Cerebellar nuclear complex (tissue), 1 donor: Measurements from ENCODE around the gene MAML2.

Experiments
- DNase-seq, 2 experiments: peaks; one replicate each; lab custom pipeline; 2025; lab: John Stamatoyannopoulos, UW

MAML2 gene

DNA sequence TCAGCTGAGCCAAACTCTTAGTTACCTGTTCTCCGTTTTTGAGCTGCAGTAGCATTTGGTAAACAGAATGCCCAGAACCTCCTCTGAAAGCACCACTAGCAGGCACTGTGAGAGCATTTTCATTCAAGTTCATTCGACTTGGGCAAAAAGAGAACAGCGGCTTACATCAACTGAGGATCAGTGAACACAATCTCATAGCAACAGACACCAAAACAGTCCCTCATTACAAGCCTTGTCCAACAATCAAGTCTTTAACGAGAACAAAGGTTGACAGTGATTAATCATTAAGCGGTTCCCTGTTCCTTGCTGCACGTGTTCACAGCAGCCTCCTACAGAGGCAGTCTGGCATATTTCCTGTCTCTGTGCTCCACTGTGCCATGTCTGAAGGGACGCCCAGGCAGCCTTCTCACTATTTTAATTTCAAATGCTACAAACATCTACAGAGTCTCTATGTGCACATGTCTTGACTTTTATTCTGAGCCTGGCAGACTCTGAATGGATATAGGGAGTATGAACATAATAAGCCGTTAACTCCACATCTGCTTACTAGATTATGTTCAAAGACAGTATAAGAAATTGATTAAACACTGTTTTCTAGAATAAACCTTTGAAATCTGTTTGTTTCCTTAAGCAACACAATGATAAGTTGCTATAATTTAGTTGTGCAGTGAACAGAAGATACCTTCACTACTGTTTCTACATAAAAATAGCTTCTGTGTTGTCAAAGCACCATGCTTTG is 330.7 kb downstream of the MAML2 start:
- DNase-seq, result peak in 1 of 2 experiments; percentile 81

DNA sequence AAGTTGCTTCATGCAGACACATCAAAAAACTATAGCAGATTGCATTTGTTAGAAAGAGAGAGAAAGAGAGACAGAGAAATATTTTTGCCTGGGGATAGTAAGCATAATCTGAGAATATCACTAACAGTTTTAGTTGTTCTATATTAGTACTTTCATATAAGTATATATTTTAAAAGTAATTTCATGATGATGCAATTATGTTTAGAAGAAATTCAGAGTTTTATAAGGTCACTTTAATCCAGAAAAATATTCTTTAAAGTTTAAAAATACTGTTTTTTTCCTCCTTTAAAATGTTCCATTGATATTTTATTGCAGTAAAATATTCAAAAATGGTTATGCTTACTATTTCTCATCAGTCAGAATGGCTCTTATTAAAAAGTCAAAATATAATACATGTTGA is 332.3 kb downstream of the MAML2 start:
- no peak for DNase-seq

DNA sequence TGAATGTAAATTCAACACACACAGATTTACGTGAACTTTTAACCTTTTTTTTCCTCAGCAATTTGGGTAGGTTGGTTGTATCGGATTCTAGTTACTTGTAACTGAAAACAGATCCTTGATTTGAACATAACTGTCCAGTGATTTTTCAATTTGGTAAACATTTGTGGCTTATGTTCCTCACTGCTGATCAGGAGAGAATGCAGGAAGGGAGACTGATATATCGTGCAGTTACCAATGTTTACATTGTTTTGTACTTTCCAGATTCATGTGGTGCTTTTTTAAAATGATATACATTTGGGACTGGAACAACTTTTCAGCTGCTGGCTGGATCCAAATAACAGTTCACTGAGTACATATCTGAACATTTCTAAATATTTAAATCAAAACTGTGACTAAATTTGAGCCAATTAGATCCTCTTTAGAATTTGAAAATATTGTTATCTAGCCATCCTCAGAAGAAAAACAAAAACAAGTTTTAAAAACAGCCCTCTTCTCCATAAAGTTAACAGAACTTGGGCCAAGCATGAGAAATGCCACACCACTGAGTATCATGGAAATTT is 334.8 kb downstream of the MAML2 start:
- DNase-seq, result no peak

DNA sequence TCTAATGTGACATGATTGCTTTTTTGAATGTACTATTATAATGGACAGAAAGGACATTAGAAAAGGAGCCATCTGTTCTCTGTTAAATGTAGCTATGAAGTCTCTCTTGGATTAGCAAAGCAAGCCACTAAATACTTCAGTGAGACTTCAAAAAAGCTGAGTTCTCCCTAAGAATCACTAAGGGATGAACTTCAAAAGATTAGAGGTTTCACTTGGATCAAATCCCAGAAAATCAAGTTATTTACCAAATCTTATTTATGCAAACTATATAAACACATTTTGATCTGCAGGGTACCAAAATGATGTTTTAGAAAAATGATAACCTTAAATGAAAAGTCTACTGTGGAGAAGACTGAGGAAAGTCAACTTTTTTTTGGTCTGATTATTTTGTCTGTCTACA is 337.0 kb downstream of the MAML2 start:
- no peak for DNase-seq

DNA sequence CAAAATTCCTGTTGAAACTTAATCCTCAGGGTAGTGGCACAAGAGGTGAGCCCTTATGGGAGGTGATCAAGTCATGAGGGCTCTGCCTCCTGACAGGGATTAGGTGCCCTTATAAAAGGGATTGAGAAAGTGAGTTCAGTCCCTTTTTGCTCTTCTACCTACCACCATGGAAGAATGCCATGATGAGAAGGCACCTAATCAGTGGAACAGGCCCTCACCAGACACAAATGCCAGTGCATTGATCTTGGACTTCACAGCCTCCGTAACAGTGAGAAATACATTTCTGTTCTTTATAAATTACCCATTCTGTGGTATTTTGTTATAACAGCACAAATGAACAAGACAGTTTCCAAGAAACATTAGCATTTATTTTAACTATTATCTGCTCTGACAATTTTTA is 338.1 kb downstream of the MAML2 start:
- DNase-seq, result no peak

DNA sequence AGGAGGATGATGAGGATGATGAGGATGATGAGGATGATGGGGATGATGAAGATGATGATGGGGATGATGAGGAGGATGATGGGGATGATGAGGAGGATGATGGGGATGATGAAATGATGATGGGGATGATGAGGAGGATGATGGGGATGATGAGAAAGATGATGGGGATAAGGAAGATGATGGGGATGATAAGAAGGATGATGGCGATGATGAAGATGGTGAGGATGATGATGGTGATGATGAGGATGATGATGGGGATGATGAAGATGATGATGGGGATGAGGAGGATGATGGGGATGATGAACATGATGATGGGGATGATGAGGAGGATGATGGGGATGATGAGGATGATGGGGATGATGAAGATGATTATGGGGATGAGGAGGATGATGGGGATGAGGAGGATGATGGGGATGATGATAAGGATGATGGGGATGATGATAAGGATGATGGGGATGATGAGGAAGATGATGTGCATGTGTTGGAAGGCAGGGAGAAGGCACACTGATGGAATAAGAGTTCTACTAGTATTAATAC is 340.2 kb downstream of the MAML2 start:
- DNase-seq, result no peak

DNA sequence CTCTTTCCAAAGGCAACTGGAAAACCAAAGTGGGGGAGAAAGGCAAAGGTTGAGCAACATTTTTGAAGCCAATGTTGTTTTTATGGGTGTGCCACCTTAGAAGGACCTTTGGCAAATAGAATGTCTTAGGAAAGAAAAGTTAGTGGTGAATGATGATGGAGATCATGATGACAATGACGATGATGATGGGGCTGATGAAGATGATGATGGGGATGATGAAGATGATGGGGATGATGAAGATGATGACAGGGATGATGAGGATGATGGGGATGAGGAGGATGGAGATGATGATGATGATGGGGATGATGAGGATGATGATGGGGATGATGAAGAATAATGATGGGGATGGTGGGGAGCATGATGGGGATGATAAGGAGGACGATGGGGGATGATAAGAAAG is 340.7 kb downstream of the MAML2 start:
- DNase-seq, result no peak

DNA sequence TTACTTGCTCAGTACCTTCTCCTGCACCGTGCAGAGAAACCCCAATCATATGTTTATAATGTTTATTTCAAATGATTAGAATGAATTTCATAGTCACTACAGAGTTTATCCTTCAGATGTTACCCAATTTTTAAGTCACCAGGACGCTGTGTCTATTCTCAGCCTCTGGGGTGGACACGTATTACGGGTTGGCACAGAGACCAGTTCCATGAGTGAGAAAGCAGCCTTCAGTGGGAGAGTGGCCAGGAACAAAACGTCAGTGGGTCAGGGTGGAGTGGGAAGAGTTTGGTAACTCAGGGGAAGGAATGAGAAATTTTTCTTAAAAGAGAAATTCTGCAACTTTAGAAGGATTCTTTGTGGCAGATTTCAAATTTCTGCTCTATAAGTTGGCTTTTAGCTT is 342.0 kb downstream of the MAML2 start:
- DNase-seq, result no peak

DNA sequence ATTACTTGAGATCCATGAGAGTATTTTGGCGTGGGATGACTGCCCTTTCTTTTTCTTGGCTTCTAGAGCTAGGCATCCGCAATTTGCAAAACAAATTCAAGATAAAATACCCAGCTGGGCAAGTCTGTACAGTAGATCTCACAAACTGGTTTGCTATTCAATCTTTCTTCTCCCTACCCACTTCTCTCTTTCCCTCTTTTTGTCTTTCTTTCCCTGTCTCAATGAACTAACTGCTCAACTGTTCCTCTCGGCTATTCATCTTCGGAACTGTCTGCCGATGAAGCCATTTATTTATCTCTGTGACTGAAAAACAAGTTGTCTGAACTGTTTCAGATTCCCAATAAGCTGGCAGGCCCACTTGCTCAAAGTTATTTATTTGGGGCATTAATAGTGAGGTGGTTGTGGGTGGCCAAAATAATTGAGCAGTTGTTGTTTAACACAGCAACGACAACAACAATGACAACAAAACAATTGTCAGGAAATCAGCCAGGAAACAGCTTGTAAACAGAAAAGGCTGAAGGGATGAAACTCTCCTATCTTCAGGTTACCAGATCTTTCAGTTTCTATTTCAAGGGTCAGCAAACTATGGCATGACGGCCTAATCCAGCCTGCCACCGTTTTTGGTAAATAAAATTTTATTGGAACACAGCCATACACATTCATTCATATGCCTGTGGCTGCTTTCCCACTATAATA is 343.1 kb downstream of the MAML2 start:
- DNase-seq, result no peak

DNA sequence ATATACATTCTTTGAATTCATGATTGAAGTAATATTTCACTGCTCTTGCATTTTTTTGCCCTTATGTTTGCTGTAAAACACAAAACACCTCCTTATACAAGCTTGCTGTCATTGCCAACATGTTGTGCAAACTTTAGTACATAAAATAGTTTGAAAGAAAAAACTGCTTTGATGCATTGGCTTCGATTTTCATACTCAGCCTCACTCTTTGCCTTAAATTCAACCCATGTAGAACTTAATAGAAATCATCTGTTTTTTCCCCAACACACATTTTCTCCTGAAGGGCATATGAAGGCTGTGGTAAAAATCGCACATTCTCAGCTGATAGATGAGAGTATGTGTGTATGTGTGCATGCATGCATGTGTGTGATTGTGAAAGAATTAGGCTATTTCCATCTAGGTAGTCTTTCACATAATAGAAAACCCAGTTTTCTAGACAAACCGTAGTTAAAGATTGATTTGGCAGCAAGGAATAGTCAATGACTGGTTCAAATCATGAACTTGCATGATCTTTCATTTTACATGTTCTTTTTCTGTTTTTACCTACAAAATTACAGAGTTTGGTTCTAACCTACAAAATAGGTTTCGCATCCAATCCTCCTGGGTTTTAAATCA is 346.3 kb downstream of the MAML2 start:
- no peak for DNase-seq

DNA sequence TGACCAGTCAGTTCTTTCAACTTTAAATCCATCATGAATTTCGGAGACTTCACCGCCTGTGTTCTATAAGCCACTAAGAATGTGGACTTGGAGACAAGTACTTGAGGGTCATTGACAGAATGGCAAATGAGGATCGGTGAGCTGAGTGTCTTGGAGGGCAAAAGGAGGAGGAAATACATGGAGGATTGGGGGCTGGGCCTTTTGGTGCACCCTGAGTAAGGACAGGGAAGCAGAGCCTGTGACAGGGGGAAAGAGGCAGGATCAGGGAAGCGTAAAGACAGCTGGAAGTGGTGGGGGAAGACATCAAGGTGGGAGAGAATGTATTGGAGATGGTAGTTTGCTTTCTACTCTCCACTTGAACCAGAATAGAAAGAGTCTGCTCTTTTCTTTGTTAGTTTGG is 348.7 kb downstream of the MAML2 start:
- DNase-seq, result no peak

DNA sequence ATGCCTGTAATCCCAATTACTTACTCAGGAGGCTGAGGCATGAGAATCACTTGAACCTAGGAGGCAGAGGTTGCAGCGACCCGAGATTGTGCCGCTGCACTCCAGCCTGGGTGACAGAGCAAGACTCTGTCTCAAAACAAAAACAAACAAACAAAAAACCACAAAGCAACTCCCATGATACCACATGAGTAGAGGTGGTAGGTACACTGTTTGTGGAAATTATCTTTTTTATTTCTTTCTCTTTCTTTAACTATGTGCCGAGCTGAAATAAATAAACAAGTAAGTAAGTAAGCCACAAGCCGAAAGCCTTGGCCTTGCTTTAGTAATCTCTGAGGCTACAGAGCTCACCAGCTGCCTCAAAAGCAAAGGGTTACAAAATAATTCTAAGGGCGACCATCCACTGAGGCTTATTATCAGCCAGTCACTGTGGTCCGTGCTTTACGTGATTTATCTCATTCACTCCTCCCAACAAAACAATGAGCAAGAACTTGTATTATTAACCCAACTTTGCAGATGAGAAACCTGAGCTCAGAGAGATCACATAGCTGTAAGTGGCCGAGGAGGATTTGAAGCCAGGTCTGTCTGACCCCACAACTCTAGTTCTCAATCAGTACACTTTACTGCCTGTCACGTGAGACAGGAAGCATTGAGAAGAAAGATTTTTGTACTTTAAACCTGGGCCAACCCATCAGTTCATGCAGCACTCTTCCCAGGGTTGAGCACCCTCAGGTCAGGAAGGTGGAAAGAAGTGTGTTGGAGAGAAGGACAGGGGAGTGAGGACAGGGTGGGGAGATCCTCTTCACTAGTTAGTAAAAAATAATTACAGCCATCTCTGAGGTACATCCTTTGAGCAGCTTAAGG is 349.3 kb downstream of the MAML2 start:
- DNase-seq, result no peak

DNA sequence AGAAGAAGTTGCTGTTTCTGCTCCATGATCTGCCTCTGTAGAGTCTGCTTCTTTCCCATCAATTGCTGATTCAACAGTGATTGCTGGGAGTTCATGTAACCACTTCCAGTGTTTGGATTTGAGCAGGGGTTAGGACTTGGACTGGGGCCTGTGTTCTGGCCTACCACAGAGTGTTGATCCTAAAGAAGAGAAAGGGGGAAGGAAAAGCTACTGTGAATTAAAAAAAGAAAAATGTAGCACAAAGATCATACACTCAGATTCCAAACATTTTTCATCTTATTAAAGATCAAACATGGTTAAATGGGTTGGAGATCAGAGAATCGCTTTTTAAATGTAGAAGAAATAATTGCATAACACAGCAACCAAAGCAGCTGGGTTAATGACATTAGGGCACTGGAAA is 351.4 kb downstream of the MAML2 start:
- no peak for DNase-seq

DNA sequence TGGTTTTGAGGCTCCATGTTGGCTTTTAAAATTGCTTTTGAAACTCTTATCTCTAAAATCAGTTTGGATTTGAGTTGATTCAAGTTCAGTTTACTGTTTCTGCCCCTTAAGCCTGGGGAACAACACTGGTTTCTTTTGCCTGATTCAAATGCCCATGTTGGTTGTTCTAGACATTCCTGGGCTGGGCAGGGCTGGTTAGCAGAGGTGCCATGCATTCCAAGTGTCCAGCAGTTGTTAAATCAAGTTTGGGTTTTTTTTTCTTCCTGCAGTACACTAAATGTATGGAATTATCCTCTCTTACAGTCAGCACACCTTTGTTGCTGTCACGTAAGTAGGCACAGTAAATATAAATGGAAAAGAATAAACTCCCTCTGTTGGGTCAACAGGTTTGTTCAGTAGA is 351.9 kb downstream of the MAML2 start:
- DNase-seq, result no peak

DNA sequence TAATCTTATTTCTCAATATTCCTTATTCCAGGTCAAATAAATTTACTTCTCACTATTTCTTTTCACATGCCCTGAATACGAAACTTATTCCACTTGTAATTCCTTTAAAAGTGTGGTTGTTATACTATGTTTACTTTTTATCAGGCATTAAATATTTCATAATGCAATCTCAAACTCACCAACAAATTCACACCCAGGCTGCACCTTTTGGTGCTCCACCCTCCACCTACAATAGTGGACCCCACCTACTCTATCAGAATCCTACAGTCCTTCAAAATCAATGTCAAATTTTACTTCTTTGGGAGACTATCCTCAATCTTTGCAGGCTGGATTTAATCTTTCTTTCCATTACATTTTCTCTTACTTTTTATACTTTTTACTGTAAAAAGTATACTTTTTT is 353.2 kb downstream of the MAML2 start:
- DNase-seq, result no peak

DNA sequence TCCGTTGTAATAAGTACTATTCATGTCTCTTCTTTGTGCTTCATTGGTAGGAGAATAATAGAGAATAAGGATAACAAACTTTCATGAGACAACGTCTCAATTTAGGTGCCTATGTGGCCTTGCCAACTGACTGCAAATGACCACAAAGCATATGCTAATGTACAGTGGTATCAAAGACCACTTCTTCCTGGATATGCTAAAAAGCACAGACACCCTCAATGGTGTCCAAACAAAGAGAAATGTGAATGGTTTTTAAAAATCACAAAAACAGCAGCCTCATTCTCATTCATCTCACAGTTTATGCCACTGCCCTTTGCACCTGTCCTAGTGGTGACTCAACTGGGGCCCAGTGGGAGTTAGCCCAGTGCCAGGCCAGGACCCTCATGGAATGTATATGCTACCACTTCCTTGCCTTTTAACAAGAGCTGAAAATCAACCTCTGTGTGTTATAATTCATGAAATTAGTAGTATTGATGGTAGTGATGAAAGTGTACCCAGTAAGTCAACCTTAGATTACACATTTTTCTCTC is 353.9 kb downstream of the MAML2 start:
- DNase-seq, result no peak

DNA sequence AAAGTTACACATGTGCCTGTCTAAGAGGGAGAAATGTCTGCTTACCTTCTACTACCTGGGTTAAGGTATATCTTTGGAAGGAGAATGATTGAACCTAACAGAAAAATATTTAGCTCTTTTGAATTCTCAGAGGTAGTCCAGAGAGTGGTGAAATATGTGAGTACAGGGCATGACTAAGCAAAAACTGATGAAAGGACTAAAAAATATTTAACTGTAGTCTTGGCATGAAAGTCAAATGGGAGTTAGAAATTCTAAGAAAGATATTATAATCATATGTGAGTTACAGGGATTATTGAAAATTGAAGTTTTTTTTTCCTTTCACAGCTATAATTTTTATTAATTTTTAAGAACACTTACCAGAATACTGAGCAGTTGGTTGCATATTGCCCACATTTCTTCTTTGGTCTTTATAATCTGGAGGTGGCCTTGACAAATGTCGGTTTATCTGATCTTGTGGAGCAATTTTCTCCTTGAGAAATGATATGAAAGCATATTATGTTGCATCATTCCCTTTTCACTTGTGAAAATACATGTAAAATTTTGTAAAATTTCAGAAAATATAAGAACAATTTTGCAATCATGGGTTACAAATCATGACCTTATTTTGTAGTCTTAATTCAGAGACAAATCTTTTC is 357.7 kb downstream of the MAML2 start:
- no peak for DNase-seq

DNA sequence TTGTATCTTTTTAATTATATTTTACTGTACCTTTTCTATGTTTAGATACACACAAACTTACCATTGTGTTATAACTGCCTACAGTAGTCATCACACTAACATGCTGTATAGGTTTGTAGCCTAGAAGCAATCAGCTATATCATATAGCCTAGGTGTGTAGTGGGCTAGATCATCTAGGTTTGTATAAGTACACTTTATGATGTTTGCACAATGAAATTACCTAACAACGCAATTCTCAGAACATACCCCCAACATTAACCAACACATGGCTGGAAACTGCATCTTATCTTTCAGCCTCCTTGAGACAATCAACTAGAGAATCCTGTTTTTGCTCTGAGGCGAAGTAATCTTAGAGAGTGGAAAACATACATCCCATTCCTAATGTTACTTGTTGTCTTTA is 358.9 kb downstream of the MAML2 start:
- DNase-seq, result no peak

DNA sequence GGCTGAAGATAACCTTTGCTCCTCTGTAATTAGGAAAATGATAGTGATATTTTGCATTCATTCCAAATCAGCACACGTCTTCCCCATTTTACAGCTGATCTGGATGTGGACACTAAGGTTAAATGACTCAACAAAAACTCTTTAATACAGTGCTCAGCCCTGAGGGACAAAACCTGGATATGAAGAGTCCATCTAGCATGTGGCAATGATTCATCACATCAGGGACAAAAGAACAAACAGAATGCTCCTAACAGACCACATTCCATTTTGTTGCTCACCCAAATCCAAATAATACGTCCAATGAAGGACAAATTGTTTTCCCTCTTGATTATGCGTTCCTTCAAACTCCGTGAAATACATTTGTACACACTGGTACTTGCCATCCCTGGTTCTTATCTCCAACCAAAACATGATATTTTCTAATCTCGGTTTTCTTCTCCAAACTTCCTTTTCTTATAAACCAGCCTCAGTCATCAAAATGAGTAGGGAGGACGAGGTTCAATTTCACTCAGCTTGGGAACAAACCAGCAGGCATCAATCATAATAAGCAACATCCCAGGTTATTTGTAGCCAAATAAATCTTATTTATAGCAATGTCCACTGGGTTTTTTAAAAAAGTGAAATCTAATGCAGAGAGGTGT is 365.3 kb downstream of the MAML2 start:
- DNase-seq, result no peak

DNA sequence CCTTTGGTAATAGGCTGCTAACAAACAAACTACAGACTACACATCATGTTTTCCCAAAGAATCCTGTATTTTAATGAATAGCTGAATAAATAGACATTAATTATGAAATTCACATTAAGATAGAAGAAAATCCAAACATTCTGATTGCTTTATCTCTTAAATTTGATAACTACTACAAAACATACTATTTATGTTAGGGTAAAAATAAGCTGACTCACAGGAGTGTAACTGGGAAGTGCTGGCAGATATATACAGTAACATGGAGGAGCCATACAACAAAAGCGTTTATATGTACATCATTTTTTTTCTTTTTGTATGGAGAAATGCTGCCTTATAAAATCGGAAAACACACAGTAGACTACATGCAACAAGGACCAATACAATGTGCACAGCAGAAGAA is 366.4 kb downstream of the MAML2 start:
- no peak for DNase-seq

DNA sequence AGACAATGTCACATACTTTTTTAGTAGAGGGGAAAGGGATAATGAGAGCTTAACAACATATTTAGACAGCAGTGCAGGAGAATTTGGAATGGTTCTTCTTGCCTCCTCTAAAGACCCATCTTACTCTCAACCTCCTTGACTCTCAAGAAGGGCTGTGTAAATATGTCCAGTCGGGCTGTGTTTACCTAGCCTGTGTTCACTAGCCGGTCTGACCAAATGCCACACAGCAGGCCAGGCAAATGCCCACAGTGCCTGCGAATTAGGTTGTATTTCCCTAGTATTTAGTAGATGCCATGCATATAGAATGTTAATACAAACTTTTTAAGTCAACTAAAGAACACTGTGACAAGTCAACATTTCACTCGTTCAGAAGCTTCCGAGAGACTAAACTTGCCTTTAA is 367.7 kb downstream of the MAML2 start:
- DNase-seq, result no peak
